ENCODE measurements around the gene MBP.

The MBP gene

GRCh38 chr18:77110400-77110799 is 22.2 kb downstream of the MBP start:
- no peaks in the 10 kb centered on the region for H3K27me3 Mint-ChIP-seq (ENCODE audit: low read depth)
- peaks cover 3% of the 10 kb centered on the region for H3K36me3 Mint-ChIP-seq (ENCODE audit: low read depth)
- TF ChIP-seq, protein P1, sequence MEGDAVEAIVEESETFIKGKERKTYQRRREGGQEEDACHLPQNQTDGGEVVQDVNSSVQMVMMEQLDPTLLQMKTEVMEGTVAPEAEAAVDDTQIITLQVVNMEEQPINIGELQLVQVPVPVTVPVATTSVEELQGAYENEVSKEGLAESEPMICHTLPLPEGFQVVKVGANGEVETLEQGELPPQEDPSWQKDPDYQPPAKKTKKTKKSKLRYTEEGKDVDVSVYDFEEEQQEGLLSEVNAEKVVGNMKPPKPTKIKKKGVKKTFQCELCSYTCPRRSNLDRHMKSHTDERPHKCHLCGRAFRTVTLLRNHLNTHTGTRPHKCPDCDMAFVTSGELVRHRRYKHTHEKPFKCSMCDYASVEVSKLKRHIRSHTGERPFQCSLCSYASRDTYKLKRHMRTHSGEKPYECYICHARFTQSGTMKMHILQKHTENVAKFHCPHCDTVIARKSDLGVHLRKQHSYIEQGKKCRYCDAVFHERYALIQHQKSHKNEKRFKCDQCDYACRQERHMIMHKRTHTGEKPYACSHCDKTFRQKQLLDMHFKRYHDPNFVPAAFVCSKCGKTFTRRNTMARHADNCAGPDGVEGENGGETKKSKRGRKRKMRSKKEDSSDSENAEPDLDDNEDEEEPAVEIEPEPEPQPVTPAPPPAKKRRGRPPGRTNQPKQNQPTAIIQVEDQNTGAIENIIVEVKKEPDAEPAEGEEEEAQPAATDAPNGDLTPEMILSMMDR (IDR thresholded peaks at IDR 0.05; ENCODE audit: unreplicated experiment in 3 of 3) = no peak
- no peak overlapping the region for H3K4me3 Mint-ChIP-seq
- H3K4me1 Mint-ChIP-seq = peaks cover 80% of the 10 kb centered on the region
- no peaks in the 10 kb centered on the region for H3K9me3 Mint-ChIP-seq
- H3K27ac Mint-ChIP-seq = peak overlapping the region in 1 of 3 experiments; percentile 100

DNA sequence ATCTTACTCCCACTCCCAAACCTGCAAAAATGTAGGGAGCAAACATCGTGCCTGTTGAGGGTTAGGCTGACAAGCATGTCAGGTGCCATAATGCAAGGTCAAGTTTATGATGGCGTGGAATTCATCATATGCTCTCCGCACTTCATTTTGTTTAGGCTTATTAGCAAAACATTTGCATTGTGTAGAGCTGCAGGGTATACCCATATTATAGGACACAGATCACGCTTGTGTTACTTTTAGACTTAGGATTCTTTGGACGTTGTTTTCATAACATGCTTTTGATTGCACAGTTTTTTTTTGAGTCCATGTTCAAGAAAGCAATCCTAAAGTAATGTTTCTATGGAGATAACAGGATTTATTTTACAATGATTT is 22.9 kb downstream of the MBP start:
- Mint-ChIP-seq H3K4me3 (no peak overlapping the region), H3K27me3 (ENCODE audit: low read depth) (no peaks in the 10 kb centered on the region), H3K9me3 (no peaks in the 10 kb centered on the region), H3K4me1 (peaks cover 83% of the 10 kb centered on the region), H3K36me3 (ENCODE audit: low read depth) (peaks cover 3% of the 10 kb centered on the region), H3K27ac (peak overlapping the region in 2 of 3 experiments; percentile 59 to 100)
- TF ChIP-seq, protein P1 (IDR thresholded peaks at IDR 0.05; ENCODE audit: unreplicated experiment in 3 of 3) = no peak

GRCh38 chr18:77108821-77109647 is 23.5 kb downstream of the MBP start:
- Mint-ChIP-seq H3K4me3 (peak overlapping the region in 1 of 3 experiments; percentile 4), H3K27me3 (ENCODE audit: low read depth) (no peaks in the 10 kb centered on the region), H3K27ac (peak overlapping the region; percentile 32 to 100 (median 59)), H3K9me3 (no peaks in the 10 kb centered on the region), H3K4me1 (peaks cover 85% of the 10 kb centered on the region), H3K36me3 (ENCODE audit: low read depth) (peaks cover 3% of the 10 kb centered on the region)
- TF ChIP-seq, protein P1 (IDR thresholded peaks at IDR 0.05; ENCODE audit: unreplicated experiment in 3 of 3) = no peak

DNA sequence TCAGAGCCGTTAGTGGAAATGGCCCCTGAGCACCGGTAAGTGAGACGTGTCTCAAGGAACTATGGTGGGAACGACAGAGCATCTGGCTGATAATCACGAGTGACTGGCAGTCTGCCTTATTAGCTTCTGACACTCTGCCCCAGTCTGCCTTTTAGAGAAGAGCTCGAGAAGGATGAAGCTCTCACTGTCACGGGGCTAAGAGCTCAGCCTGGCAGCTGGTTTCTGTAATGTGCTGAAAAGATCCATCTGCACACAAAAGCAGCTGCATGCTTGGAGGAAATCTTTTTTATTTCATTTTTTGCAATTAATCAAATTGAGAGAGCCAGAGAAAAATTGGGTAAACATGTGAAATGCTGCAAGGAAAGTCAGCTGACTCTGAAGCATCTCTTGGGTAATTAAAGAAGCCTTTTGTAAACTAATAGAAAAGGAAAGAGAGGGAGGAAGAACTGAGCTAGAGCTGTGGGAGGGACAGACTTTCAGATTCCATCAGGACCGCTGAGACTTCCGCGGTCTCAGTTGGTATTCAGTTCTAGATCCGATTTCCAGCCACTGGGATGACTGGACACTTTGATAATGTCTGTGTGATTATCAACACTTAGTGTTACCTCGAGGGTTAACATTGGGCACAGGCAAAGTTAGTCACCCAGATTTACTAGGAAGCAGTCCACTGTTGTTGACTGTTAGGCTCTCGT is 24.4 kb downstream of the MBP start:
- Mint-ChIP-seq H3K4me1 (peaks cover 85% of the 10 kb centered on the region), H3K27me3 (ENCODE audit: low read depth) (no peaks in the 10 kb centered on the region), H3K4me3 (peak overlapping the region; percentile 9 to 53 (median 39))

GRCh38 chr18:77107292-77107691 is 25.3 kb downstream of the MBP start:
- H3K4me3 Mint-ChIP-seq = peak overlapping the region; percentile 12 to 50 (median 40)
- H3K9me3 Mint-ChIP-seq = no peaks in the 10 kb centered on the region
- H3K36me3 Mint-ChIP-seq (ENCODE audit: low read depth) = no peaks in the 10 kb centered on the region
- peak overlapping the region; percentile 92 to 100 (median 97) for H3K27ac Mint-ChIP-seq
- H3K4me1 Mint-ChIP-seq = peaks cover 87% of the 10 kb centered on the region
- TF ChIP-seq, protein P1 (IDR thresholded peaks at IDR 0.05; ENCODE audit: unreplicated experiment in 3 of 3) = no peak
- no peaks in the 10 kb centered on the region for H3K27me3 Mint-ChIP-seq (ENCODE audit: low read depth)

More for the DNA sequence above, 24.4 kb downstream of the MBP start:
- TF ChIP-seq, protein P1 (IDR thresholded peaks at IDR 0.05; ENCODE audit: unreplicated experiment in 3 of 3) = no peak
- Mint-ChIP-seq H3K36me3 (ENCODE audit: low read depth) (peaks cover 3% of the 10 kb centered on the region), H3K27ac (peak overlapping the region; percentile 92 to 100 (median 97)), H3K9me3 (no peaks in the 10 kb centered on the region)

All from nephron (organoid).